GM18867 (cell line): ENCODE results near the gene PHF2.

Source experiments
- ATAC-seq: cut with Tn5 transposase; IDR thresholded peaks from one replicate; pipeline ENCODE4 v1.9.1; 2021; ENCODE audit warnings: mild to moderate bottlenecking, moderate library complexity; ENCODE audit not compliant: unreplicated experiment

PHF2 gene

GRCh38 chr9:93693129-93693528 is 116.7 kb downstream of the PHF2 start:
- no peak for ATAC-seq

GRCh38 chr9:93697352-93698139 is 121.2 kb downstream of the PHF2 start:
- ATAC-seq = no peak

GRCh38 chr9:93698140-93698908 is 121.9 kb downstream of the PHF2 start:
- no peak for ATAC-seq

GRCh38 chr9:93699650-93700049 is 123.3 kb downstream of the PHF2 start:
- ATAC-seq = no peak

- ATAC-seq = no peak
Measured at GRCh38 chr9:93701494-93702218, 125.3 kb downstream of the PHF2 start.

- no peak for ATAC-seq
Measured at GRCh38 chr9:93702261-93702660, 125.9 kb downstream of the PHF2 start.

GRCh38 chr9:93708289-93708986 is 132.1 kb downstream of the PHF2 start:
- no peak for ATAC-seq

- no peak for ATAC-seq
Measured at GRCh38 chr9:93708987-93709302, 132.6 kb downstream of the PHF2 start.

GRCh38 chr9:93709600-93710369 is 133.4 kb downstream of the PHF2 start:
- no peak for ATAC-seq

- no peak for ATAC-seq
Measured at GRCh38 chr9:93710370-93710723, 134.0 kb downstream of the PHF2 start.

GRCh38 chr9:93711002-93711401 is 134.6 kb downstream of the PHF2 start:
- no peak for ATAC-seq

- ATAC-seq = no peak
Measured at GRCh38 chr9:93712896-93713295, 136.5 kb downstream of the PHF2 start.

- ATAC-seq = no peak
Measured at GRCh38 chr9:93713716-93714115, 137.3 kb downstream of the PHF2 start.

- no peak for ATAC-seq
Measured at GRCh38 chr9:93721417-93721965, 145.1 kb downstream of the PHF2 start.

- no peak for ATAC-seq
Measured at GRCh38 chr9:93724852-93725251, 148.5 kb downstream of the PHF2 start.

GRCh38 chr9:93725382-93725781 is 149.0 kb downstream of the PHF2 start:
- no peak for ATAC-seq

- no peak for ATAC-seq
Measured at GRCh38 chr9:93726147-93726546, 149.8 kb downstream of the PHF2 start.
